Heart left ventricle (tissue), 13 donors: ENCODE data around the gene HS6ST3.

ENCODE experiments used
- CTCF ChIP-seq, 12 donors: fragments of 200-600 bp; sonication (generic) in 4 of 12; IDR thresholded peaks; one replicate each; pipeline versions ENCODE4 v1.5.0 to v1.8.0; 2018 to 2022; ENCODE audit warnings: antibody characterized with exemption in 12 of 12, mild to moderate bottlenecking in 5 of 12
- POLR2A ChIP-seq, 2 donors: fragments of 450-650 bp; IDR thresholded peaks; one replicate each; pipeline ENCODE4 v1.6.1; 2017; ENCODE audit warnings: antibody characterized with exemption in 2 of 2, mild to moderate bottlenecking in 2 of 2, moderate library complexity in 2 of 2
- donor health status: ischemic (EF 13 %, LVEDD 7.1; RV severe dilation, severe dysfunction).
- donor health status: DM: no; HTN: yes; CAD: no.
- donor health status: DM: no; HTN: no; CAD: no.
- donor health status: ischemic (EF 25% LVEDD 6.9; RV normal size, moderate dysfunction).
- donor health status: ischemic (EF 25% LVEDD 5.7; RV mildly dilated, moderate dysfunction).
- donor health status: ischemic (EF 35%, LVEDD 5.7; RV mildly dilated, moderate dysfunction).
- donor health status: nonischemic (EF 11% LVEDD 7.7; RV severe dilation, severe dysfunction).
- donor health status: DM: yes; HTN: yes; CAD: no.
- donor health status: PGD.
- donor health status: ischemic (EF 29% LVEDD 5.4; RV normal size, mild dysfunction).
- donor health status: nonischemic (EF 23%, LVEDD 6.1; RV moderate dilation, normal function).

DNA sequence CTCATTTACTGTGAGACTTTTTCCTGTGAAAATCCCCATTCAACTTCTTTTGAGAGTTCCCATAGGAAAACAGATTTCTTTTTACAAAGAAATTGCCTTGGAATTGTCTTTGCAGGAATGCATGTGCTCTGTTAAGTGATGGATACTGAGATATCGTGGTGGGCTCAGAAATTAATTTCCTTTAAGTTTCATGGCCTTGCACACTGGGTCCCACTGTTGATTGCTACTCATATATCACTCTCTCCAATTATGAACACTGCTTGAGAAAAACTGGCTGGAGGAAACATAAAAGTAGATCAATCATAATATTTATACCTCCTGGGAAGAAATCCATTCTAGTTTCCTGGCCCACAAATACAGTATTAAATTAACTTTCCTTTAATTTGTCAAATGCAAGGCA, 773.1 kb downstream of the HS6ST3 start:
- TF ChIP-seq CTCF (IDR thresholded peaks at IDR 0.05) (no peak), POLR2A (IDR thresholded peaks at IDR 0.05) (no peak)
